NCI-H1048 (cell line): Measurements from ENCODE around the gene SEMA6A.

Source experiments
- DNase-seq: peaks from one replicate; lab custom pipeline; 2025; lab: John Stamatoyannopoulos, UW

SEMA6A gene

DNA sequence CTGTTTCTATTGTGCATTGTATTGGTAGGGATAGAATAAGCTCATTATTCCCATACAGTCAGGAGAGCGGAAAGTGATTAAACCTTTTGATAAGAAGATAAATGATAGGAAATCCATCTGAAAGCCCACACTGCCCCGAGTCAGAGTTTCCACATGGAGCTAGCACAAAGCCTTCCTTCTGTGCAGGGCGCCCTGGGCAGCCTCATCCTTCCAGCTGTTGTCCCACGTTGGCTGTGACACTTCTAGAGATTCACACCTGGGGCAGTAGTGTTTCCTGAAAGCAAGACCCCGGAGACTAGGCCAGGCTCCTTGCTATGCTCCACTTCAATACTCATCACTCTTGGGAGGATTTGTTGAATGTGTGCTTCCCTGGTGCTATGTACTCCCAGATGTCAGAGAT lies 172.4 kb downstream of the SEMA6A start:
- DNase-seq: no peak

GRCh38 chr5:116401576-116401975 lies 173.0 kb downstream of the SEMA6A start:
- DNase-seq: no peak

DNA sequence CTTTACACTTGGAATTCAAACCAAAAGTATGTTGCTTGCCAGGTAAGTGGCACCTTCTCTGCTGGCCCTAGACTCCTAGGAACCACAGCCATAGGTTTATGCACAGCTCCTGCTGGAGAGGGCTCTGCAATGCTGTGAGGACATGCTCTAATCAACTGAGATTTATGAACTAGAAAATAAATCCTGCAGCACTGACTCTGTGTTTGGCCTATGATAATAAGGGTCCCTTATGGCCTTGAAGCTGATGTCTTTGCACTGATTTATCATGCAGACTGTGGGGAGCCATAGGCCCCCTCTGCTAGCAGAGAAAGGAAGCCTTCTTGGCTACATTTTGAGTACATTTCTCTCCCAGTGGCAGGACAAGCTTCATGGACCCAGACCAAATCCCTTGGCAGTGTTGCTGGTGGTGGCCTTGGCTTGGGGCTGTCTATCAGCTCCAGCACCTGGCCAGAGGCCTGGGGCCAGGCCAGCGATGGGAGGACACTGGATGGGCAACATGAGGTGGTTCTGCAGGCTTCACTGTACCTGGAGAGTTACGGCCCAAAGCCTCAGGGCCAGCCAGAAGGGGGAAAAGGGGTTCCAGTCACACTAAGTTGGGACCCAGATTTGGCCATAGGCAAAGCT lies 178.0 kb downstream of the SEMA6A start:
- DNase-seq: no peak

GRCh38 chr5:116395631-116396203 lies 178.9 kb downstream of the SEMA6A start:
- no peak for DNase-seq

DNA sequence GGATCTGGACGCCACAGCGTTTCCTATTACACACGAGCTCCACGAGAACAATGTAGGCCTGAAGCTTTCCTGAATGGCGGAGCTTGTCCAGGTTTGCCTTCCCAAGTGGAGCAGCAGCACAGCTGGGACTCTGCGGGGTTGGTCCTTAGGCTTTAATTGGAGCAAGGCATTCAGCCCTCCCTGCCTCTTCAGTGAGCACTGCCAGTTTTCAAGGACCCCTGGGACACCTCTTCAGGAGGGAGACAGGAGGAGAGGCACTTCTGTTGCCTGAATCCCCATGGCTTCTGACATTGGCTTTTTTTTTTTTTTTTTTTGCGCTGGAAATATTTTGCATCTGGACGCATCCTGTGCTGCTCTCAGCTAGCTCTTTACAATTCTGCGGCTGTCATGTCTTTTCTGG lies 179.4 kb downstream of the SEMA6A start:
- DNase-seq: no peak

GRCh38 chr5:116394186-116394867 lies 180.3 kb downstream of the SEMA6A start:
- DNase-seq: no peak
